ENCODE data around the gene CEP192. TPM values are rescaled to one million over a fixed set of nuclear protein-coding genes. Genes with fewer than 3 reads are reported as not detected.
A peak's percentile ranks its signal among the peaks of the same experiment; 100 is the strongest.

CEP192 gene
- total RNA-seq, 1 experiment from 2014 or later = 24.3 TPM

DNA sequence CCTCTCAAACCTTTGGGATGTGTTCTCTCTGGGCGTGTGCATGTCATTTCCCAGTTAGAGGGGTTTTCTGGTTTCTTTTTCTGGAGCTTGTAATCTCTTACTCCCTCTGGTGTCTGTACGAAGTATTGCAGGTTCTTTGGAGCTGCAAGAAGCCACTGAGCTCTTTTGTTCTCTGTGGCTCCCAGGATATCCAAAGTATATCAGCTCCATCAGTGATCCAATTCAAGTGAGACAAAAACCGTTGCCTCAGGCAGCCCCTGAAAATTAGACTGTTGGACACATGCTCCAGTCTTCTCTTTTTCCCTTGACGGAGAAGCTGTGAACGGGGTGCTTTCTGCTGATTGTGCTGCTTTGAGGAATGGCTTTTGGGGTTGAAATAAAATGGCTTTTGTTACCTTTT is 168.4 kb downstream of the CEP192 start:
- DNase-seq (ENCODE audit: low read depth, low spot score) = peak; percentile 44
- POLR2A ChIA-PET = no interaction called here
- Histone ChIP-seq H3K79me2 (ENCODE audit: insufficient read depth, low read length) (no peaks in the 10 kb centered on the region), H4K20me1 (ENCODE audit: insufficient read depth) (no peaks in the 10 kb centered on the region), H2AFZ (ENCODE audit: low read depth, low read length, poor library complexity, severe bottlenecking) (peak overlapping the region; percentile 8), H3K4me3 (replicated peaks in 1 of 2; ENCODE audit: low read depth in 1 of 2, low read length in 2 of 2) (no peak overlapping the region), H3K9ac (ENCODE audit: low read length) (no peak overlapping the region), H3K4me2 (ENCODE audit: low read length) (peak overlapping the region; percentile 20; the same call in 1 of the 2 replicates), H3K9me2 (ENCODE audit: insufficient read depth) (no peaks in the 10 kb centered on the region), H3K36me3 (ENCODE audit: control insufficient read depth in 1 of 2, insufficient read depth in 2 of 2, low read length in 2 of 2) (no peaks in the 10 kb centered on the region; a peak in 1 of 4 replicates), H3K4me1 (ENCODE audit: control insufficient read depth in 1 of 2, insufficient read depth in 2 of 2, low read length in 2 of 2) (0 out of 4 replicates have a peak, but pooled peaks cover 0 to 2% of the 10 kb centered on the region in 2 experiments), H3K27ac (ENCODE audit: low read depth, low read length) (no peak overlapping the region), H3K27me3 (ENCODE audit: insufficient read depth, low read length) (no peaks in the 10 kb centered on the region), H3K9me3 (ENCODE audit: control insufficient read depth in 1 of 2, insufficient read depth in 1 of 2, low read depth in 1 of 2, low read length in 2 of 2) (peaks cover 0 to 7% of the 10 kb centered on the region in 2 experiments; a peak in 1 of 4 replicates)
- CTCF ChIA-PET = interaction anchor here (0.6 to 1.6 kb wide), 13 partner anchors 10 to 832 kb away, joined by 3 to 9 read pairs (median 4); no protein-coding TSS in a partner anchor
- TF ChIP-seq, protein P1, sequence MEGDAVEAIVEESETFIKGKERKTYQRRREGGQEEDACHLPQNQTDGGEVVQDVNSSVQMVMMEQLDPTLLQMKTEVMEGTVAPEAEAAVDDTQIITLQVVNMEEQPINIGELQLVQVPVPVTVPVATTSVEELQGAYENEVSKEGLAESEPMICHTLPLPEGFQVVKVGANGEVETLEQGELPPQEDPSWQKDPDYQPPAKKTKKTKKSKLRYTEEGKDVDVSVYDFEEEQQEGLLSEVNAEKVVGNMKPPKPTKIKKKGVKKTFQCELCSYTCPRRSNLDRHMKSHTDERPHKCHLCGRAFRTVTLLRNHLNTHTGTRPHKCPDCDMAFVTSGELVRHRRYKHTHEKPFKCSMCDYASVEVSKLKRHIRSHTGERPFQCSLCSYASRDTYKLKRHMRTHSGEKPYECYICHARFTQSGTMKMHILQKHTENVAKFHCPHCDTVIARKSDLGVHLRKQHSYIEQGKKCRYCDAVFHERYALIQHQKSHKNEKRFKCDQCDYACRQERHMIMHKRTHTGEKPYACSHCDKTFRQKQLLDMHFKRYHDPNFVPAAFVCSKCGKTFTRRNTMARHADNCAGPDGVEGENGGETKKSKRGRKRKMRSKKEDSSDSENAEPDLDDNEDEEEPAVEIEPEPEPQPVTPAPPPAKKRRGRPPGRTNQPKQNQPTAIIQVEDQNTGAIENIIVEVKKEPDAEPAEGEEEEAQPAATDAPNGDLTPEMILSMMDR (IDR thresholded peaks at IDR 0.05 in 2 of 3, conservative IDR thresholded peaks at IDR 0.05 in 1 of 3; ENCODE audit: borderline replicate concordance in 1 of 3, insufficient read depth in 1 of 3, low read depth in 2 of 3, low read length in 2 of 3) = peak; percentile 61 to 81 (median 77); a peak in 5 of 6 replicates
- TF ChIP-seq YY1 (IDR thresholded peaks at IDR 0.05; ENCODE audit: extremely low read depth, insufficient replicate concordance, low read depth, low read length) (no peak), EGR1 (IDR thresholded peaks at IDR 0.05; ENCODE audit: low read depth) (no peak), RAD21 (IDR thresholded peaks at IDR 0.05; ENCODE audit: low read depth) (peak; percentile 68)
- TF ChIP-seq, protein P2, sequence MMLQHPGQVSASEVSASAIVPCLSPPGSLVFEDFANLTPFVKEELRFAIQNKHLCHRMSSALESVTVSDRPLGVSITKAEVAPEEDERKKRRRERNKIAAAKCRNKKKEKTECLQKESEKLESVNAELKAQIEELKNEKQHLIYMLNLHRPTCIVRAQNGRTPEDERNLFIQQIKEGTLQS (IDR thresholded peaks at IDR 0.05) = no peak
- TF ChIP-seq, protein P3, sequence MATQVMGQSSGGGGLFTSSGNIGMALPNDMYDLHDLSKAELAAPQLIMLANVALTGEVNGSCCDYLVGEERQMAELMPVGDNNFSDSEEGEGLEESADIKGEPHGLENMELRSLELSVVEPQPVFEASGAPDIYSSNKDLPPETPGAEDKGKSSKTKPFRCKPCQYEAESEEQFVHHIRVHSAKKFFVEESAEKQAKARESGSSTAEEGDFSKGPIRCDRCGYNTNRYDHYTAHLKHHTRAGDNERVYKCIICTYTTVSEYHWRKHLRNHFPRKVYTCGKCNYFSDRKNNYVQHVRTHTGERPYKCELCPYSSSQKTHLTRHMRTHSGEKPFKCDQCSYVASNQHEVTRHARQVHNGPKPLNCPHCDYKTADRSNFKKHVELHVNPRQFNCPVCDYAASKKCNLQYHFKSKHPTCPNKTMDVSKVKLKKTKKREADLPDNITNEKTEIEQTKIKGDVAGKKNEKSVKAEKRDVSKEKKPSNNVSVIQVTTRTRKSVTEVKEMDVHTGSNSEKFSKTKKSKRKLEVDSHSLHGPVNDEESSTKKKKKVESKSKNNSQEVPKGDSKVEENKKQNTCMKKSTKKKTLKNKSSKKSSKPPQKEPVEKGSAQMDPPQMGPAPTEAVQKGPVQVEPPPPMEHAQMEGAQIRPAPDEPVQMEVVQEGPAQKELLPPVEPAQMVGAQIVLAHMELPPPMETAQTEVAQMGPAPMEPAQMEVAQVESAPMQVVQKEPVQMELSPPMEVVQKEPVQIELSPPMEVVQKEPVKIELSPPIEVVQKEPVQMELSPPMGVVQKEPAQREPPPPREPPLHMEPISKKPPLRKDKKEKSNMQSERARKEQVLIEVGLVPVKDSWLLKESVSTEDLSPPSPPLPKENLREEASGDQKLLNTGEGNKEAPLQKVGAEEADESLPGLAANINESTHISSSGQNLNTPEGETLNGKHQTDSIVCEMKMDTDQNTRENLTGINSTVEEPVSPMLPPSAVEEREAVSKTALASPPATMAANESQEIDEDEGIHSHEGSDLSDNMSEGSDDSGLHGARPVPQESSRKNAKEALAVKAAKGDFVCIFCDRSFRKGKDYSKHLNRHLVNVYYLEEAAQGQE (IDR thresholded peaks at IDR 0.05; ENCODE audit: low read depth) = no peak
- peak; percentile 76 for ATAC-seq
- no TSS peak for BruUV-seq (replicated peaks)
- intact Hi-C loops (cut with micrococcal nuclease) = loop anchor here (1.0 to 5.0 kb wide), 3 partner anchors 156 to 432 kb away; no protein-coding TSS in a partner anchor
- RAD21 ChIA-PET (ENCODE audit: low non-redundant PET in 1 of 2, low total read pairs in 2 of 2, uncharacterized antibody in 2 of 2, unreplicated experiment in 2 of 2) = interaction anchor here in 1 of 2 experiments (0.6 kb wide), 1 partner anchor 719 kb away, joined by 3 read pairs; no protein-coding TSS in a partner anchor
